Uterus (tissue), 4 donors: ENCODE measurements around the gene HOXB7. TPM values are rescaled to one million over a fixed set of nuclear protein-coding genes. Genes with fewer than 3 reads are reported as not detected.

Experiments used
- DNase-seq, 2 donors: peaks; one replicate each; pipeline ENCODE4 v3.0.0-alpha.2; 2019 to 2020
- H3K27ac ChIP-seq, 2 donors: fragments of 200-600 bp; sonication (generic); 1 replicate in 1 of 2; 2 replicates in 1 of 2; pipeline ENCODE4 v1.5.1; 2016 to 2018
- H3K27me3 ChIP-seq, 2 donors: fragments of 200-600 bp; sonication (generic); one replicate each; pipeline ENCODE4 v1.5.1; 2018 to 2019; ENCODE audit warnings: control low read depth in 1 of 2
- H3K36me3 ChIP-seq, 2 donors: fragments of 200-600 bp; sonication (generic); one replicate each; pipeline ENCODE4 v1.5.1; 2019; ENCODE audit warnings: control low read depth in 1 of 2
- H3K4me1 ChIP-seq, 2 donors: fragments of 200-600 bp; sonication (generic); one replicate each; pipeline ENCODE4 v1.5.1; 2018 to 2019; ENCODE audit warnings: control low read depth in 1 of 2
- H3K4me3 ChIP-seq, 2 donors: fragments of 200-600 bp; sonication (generic); 1 replicate in 1 of 2; 2 replicates in 1 of 2; pipeline ENCODE4 v1.5.1; 2018 to 2019; ENCODE audit warnings: mild to moderate bottlenecking in 1 of 2
- H3K9me3 ChIP-seq, 2 donors: fragments of 200-600 bp; sonication (generic); one replicate each; pipeline ENCODE4 v1.5.1; 2019; ENCODE audit warnings: control low read depth in 1 of 2
- POLR2A ChIP-seq, 2 donors: fragments of 450-650 bp; IDR thresholded peaks; one replicate each; pipeline ENCODE4 v1.6.1; 2016; ENCODE audit warnings: antibody characterized with exemption in 2 of 2, mild to moderate bottlenecking in 1 of 2, moderate library complexity in 1 of 2
- intact Hi-C: fragments of 100-400 bp; cut with DNase I; formaldehyde crosslinking; loops from one replicate; pipeline ENCODE4 v1.15.1; 2023; ENCODE audit warnings: low total_unique reads
- total RNA-seq, 4 donors: library from RNA; depleted of rRNA in 3 of 4; stranded (reverse); fragments of >200 nt in 3 of 4; gene quantifications; one replicate each; pipeline versions ENCODE4 v1.1.0 to v1.2.4, GENCODE V29; 2014 to 2023
- TF ChIP-seq, protein P1 (sequence below), 4 experiments: fragments of 200-600 bp in 2 of 4; fragments of 450-650 bp in 2 of 4; sonication (generic) in 2 of 4; IDR thresholded peaks; one replicate each; pipeline ENCODE4 v1.5.1; 2016 to 2019; ENCODE audit warnings: antibody characterized with exemption in 4 of 4, mild to moderate bottlenecking in 2 of 4, moderate library complexity in 1 of 4
- donor health status: DM: yes; HTN: yes; CAD: no.

The HOXB7 gene
- total RNA-seq, 4 donors from 2014 or later = 1.0 to 6.9 (median 3.5) TPM; not detected in 1

DNA sequence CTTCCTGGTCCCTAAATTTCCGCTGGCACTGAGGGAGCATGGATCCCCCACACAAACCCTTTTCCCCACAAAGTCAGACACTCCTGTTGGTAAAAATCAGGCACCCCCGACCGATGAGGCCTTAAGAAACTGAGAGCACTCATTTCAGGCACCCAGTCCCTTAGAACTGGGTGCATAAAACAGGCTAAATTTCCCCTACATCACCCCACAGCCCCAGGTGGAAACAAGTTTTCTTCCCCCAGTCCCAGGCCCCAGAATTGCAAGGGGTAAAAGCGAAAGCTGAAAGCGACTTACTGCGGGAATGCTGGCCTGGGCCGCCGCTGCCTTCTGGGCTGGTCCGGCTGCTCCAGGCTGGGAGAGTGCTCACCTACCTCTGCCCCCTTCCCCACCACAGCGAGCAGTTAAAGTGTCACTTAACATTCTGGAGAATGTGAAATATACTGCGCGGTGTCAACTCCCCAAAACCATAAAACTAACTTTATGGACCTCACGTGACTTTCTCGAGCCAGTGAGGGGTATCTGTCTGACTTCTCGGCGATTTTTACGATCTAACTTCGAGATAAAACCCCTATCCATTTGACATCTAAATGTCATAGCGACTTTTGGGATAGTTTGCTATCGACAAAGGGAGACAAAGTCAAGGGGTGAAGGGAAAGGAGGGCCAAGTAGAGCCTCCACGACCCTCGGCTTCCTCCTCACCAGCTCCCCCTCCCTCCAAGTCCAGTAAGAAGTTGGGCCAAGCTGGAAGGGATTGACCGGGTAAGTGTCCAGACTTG, 20.8 kb downstream of the HOXB7 start, which contains the start of gene HOXB3:
Gene HOXB3, minus strand, starts transcription at position 411 of the 776 bp plus-strand sequence. CDS start 37,767 bp downstream, outside the sequence.
- TF ChIP-seq, protein P1, sequence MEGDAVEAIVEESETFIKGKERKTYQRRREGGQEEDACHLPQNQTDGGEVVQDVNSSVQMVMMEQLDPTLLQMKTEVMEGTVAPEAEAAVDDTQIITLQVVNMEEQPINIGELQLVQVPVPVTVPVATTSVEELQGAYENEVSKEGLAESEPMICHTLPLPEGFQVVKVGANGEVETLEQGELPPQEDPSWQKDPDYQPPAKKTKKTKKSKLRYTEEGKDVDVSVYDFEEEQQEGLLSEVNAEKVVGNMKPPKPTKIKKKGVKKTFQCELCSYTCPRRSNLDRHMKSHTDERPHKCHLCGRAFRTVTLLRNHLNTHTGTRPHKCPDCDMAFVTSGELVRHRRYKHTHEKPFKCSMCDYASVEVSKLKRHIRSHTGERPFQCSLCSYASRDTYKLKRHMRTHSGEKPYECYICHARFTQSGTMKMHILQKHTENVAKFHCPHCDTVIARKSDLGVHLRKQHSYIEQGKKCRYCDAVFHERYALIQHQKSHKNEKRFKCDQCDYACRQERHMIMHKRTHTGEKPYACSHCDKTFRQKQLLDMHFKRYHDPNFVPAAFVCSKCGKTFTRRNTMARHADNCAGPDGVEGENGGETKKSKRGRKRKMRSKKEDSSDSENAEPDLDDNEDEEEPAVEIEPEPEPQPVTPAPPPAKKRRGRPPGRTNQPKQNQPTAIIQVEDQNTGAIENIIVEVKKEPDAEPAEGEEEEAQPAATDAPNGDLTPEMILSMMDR (IDR thresholded peaks at IDR 0.05) = no peak
- TF ChIP-seq POLR2A (IDR thresholded peaks at IDR 0.05) = no peak
- Histone ChIP-seq H3K9me3 (no peaks in the 10 kb centered on the region), H3K27me3 (peaks cover 0 to 45% of the 10 kb centered on the region in 2 donors), H3K27ac (peak within 1 kb of the TSS; percentile 25 to 68), H3K4me1 (peaks cover 0 to 2% of the 10 kb centered on the region in 2 donors), H3K4me3 (peak within 1 kb of the TSS in 1 of 2 donors; percentile 27), H3K36me3 (no peaks in the 10 kb centered on the region)
- peak in 1 of 2 donors; percentile 51 for DNase-seq
- intact Hi-C loops = loop anchor here (2.0 to 10.0 kb wide), 2 partner anchors 97 to 245 kb away; no protein-coding TSS in a partner anchor

DNA sequence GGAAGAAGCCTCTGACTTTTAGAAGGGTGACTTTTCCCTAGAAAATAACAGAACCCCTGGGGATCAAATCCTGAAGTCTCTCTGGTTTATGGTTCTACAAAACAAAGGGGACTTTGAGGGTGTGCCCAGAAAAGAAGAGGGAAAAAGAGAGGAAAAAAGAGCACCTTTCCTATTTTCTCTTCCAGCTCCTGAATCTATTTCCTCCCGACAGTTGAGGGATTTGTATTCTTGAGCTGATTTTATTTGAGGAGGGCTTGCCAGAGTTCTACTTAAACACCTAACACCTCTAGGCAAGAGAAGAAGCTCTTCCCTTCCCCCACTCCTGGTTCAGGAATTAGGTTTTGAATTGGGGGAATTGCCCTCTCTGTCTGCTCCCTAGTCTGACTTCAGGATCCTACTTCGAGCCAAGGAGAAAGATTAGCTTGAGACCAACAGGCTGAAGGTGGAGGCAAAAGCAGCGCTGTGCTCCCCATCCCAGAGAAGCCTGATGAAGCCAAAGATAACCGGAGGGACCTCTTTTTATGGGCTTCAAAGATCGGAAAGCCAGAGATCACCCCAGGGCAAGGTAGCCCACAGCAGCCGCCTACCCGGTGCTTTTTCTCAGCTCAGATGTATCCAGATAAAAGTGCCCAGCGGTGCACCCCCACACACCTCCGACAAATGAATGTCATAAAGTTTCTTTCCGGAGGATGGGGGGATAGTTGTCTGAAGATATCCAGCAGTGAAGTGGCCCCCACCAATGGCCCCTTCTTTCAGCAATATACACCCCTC, 21.6 kb downstream of the HOXB7 start:
- peaks cover 0 to 6% of the 10 kb centered on the region in 2 donors for H3K4me1 ChIP-seq
- TF ChIP-seq, protein P1 (IDR thresholded peaks at IDR 0.05) = no peak
- TF ChIP-seq POLR2A (IDR thresholded peaks at IDR 0.05) = no peak
- peaks cover 0 to 47% of the 10 kb centered on the region in 2 donors for H3K27me3 ChIP-seq
- DNase-seq = no peak
- no peaks in the 10 kb centered on the region for H3K36me3 ChIP-seq
- intact Hi-C loops = loop anchor here (2.0 kb wide), 1 partner anchor 96 kb away; no protein-coding TSS in a partner anchor
- peak overlapping the region in 1 of 2 donors; percentile 68 for H3K27ac ChIP-seq
- H3K9me3 ChIP-seq = no peaks in the 10 kb centered on the region
- peak overlapping the region in 1 of 2 donors; percentile 27 for H3K4me3 ChIP-seq

DNA sequence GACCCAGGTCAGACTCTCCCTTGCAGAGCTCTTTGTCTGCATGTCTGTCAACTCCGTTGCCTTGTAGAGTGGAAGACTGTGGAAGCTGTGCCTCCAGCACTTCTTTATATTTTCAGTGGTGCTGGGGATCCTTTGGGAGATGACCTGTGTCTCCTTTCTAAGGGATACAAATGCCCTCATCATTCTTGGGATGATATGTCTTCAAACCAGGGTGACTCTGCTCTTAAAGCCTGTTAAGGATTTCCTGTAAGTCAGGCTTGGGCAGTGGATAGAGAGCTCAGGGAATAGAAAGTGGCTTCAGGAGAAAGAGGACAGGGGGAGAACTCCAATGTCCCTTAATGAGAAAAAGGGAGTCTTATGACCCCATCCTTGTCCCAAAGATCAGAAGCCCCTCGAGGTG, 22.3 kb downstream of the HOXB7 start:
- H3K4me1 ChIP-seq = peaks cover 0 to 6% of the 10 kb centered on the region in 2 donors
- no peaks in the 10 kb centered on the region for H3K36me3 ChIP-seq
- H3K27ac ChIP-seq = peak overlapping the region; percentile 79 to 87
- DNase-seq = no peak
- intact Hi-C loops = loop anchor here (2.0 kb wide), 1 partner anchor 96 kb away; no protein-coding TSS in a partner anchor
- TF ChIP-seq POLR2A (IDR thresholded peaks at IDR 0.05) = no peak
- TF ChIP-seq, protein P1 (IDR thresholded peaks at IDR 0.05) = no peak
- no peaks in the 10 kb centered on the region for H3K9me3 ChIP-seq
- H3K4me3 ChIP-seq = no peak overlapping the region
- peaks cover 0 to 50% of the 10 kb centered on the region in 2 donors for H3K27me3 ChIP-seq

DNA sequence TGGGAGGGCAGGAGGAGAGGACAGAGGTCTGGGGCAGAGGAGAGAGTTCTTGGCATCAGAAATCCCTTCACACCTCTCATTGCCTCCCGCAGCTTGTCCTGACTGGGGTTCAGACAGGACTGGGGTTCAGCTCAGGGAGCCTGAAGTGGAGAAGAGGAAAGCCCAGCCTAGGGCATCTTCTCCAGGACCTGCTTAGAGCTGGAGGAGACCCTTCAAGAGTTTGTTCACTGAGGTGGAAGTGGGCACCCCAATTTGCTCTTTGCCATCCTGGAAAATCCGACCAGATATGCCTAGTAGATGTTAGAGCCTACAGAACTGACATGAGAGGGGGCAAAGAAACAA, 22.8 kb downstream of the HOXB7 start:
- Histone ChIP-seq H3K9me3 (no peaks in the 10 kb centered on the region), H3K27me3 (peaks cover 0 to 49% of the 10 kb centered on the region in 2 donors), H3K27ac (peak overlapping the region; percentile 79 to 87), H3K4me3 (no peak overlapping the region), H3K4me1 (peaks cover 0 to 6% of the 10 kb centered on the region in 2 donors), H3K36me3 (no peaks in the 10 kb centered on the region)
- intact Hi-C loops = loop anchor here (2.0 kb wide), 1 partner anchor 95 kb away; no protein-coding TSS in a partner anchor
- no peak for DNase-seq
- TF ChIP-seq, protein P1 (IDR thresholded peaks at IDR 0.05) = no peak
- no peak for TF ChIP-seq POLR2A (IDR thresholded peaks at IDR 0.05)
